K562 (cell line): ENCODE measurements around the gene PRKG1. TPM values are rescaled to one million over a fixed set of nuclear protein-coding genes. Genes with fewer than 3 reads are reported as not detected.

Source experiments
- ATAC-seq: fragments of 200-7000 bp; cut with Tn5 transposase; 3 replicates; pipeline ENCODE4 v1.9.1; 2020; ENCODE audit warnings: moderate library complexity
- BruUV-seq: library from RNA; stranded (reverse); fragments of 400-500 nt; replicated peaks from 2 replicates; lab custom pipeline; 2021; lab: Mats Ljungman, UMichigan
- CTCF ChIA-PET: fragments of 300-600 bp; formaldehyde crosslinking; extraction: SDS; loops from one replicate; lab custom pipeline; 2021; ENCODE audit warnings: low intra/inter-chr PET ratio; lab: Yijun Ruan, JAX
- POLR2A ChIA-PET: fragments of 300-600, 350-650 bp; sonication (Branson Sonifier 250); formaldehyde crosslinking; extraction: SDS; loops from one replicate; lab custom pipeline; 2021; ENCODE audit warnings: antibody characterized with exemption, inconsistent platforms; lab: Yijun Ruan, JAX
- DNase-seq, 4 experiments: peaks; one replicate each; pipeline versions ENCODE4 v3.0.0 to v3.0.0-alpha.2; 2011 to 2018; ENCODE audit warnings: low spot score in 3 of 4, mixed read lengths in 3 of 4; ENCODE audit errors: extremely low read depth in 1 of 4
- FAIRE-seq: peaks from 2 replicates; lab custom pipeline; 2011; peaks lifted over from hg19 to GRCh38; lab: Jason Lieb, UNC
- H2AFZ ChIP-seq: 2 replicates; pipeline ENCODE4 v1.6.0; 2011; ENCODE audit warnings: low read depth, low read length, control low read depth, inconsistent platforms
- H3K27ac ChIP-seq: fragments of 200-600 bp; 3 replicates; pipeline ENCODE4 v1.8.0; 2011; ENCODE audit warnings: low read depth, mild to moderate bottlenecking, control low read depth, inconsistent platforms, low read length, moderate library complexity, mixed read lengths; ENCODE audit errors: extremely low read depth
- H3K27me3 ChIP-seq, 2 experiments: fragments of 300-600 bp in 1 of 2; 2 replicates in 1 of 2; 3 replicates in 1 of 2; pipeline versions ENCODE4 v1.6.0 to v1.8.0; 2011; ENCODE audit warnings: inconsistent platforms in 2 of 2, low read length in 2 of 2, mild to moderate bottlenecking in 1 of 2, mixed read lengths in 1 of 2, moderate library complexity in 1 of 2; ENCODE audit not compliant: control insufficient read depth in 2 of 2, insufficient read depth in 2 of 2
- H3K36me3 ChIP-seq: fragments of 300-600 bp; 3 replicates; pipeline ENCODE4 v1.8.0; 2011; ENCODE audit warnings: mild to moderate bottlenecking, low read length, inconsistent platforms; ENCODE audit not compliant: control insufficient read depth, insufficient read depth
- H3K4me1 ChIP-seq, 2 experiments: fragments of 200-600 bp in 1 of 2; replicated peaks in 1 of 2; 2 replicates in 1 of 2; 3 replicates in 1 of 2; pipeline versions ENCODE4 v1.5.1 to v1.8.0; 2011; ENCODE audit warnings: inconsistent platforms in 2 of 2, low read length in 2 of 2, mild to moderate bottlenecking in 1 of 2, mixed read lengths in 1 of 2, moderate library complexity in 1 of 2; ENCODE audit not compliant: control insufficient read depth in 2 of 2, insufficient read depth in 2 of 2
- H3K4me2 ChIP-seq: 2 replicates; pipeline ENCODE4 v1.6.1; 2011; ENCODE audit warnings: low read length, control low read depth, inconsistent platforms, mixed read lengths; ENCODE audit not compliant: insufficient read depth
- H3K4me3 ChIP-seq: fragments of 200-600 bp; sonication (generic), shearing (Covaris generic); 2 replicates; pipeline ENCODE4 v1.5.1; 2016; ENCODE audit warnings: control low read depth, inconsistent platforms
- H3K79me2 ChIP-seq: fragments of 200-600 bp; 3 replicates; pipeline ENCODE4 v1.8.0; 2011; ENCODE audit warnings: low read length, inconsistent platforms; ENCODE audit not compliant: control insufficient read depth, insufficient read depth
- H3K9ac ChIP-seq, 2 experiments: 2 replicates each; pipeline versions ENCODE4 v1.6.0 to v1.6.1; 2011; ENCODE audit warnings: low read depth in 2 of 2, low read length in 2 of 2, control low read depth in 1 of 2, inconsistent platforms in 1 of 2, mild to moderate bottlenecking in 1 of 2, mixed read lengths in 1 of 2; ENCODE audit not compliant: insufficient read depth in 1 of 2
- H3K9me1 ChIP-seq: one replicate; pipeline ENCODE4 v1.6.0; 2011; ENCODE audit warnings: inconsistent platforms, mild to moderate bottlenecking, low read length, moderate library complexity; ENCODE audit not compliant: control insufficient read depth, insufficient read depth
- H3K9me3 ChIP-seq: replicated peaks from 2 replicates; pipeline ENCODE4 v1.5.1; 2011; ENCODE audit warnings: low read depth, low read length, inconsistent platforms; ENCODE audit not compliant: control insufficient read depth, insufficient read depth
- H4K20me1 ChIP-seq: replicated peaks from 2 replicates; pipeline ENCODE4 v1.6.1; 2011; ENCODE audit warnings: low read length, inconsistent platforms, mixed read lengths; ENCODE audit not compliant: control insufficient read depth, insufficient read depth
- BHLHE40 ChIP-seq: IDR thresholded peaks from 2 replicates; pipeline ENCODE4 v1.6.1; 2011; ENCODE audit warnings: low read length, improper control_type of control experiment
- CEBPB ChIP-seq: fragments of 450-650 bp; IDR thresholded peaks from 2 replicates; pipeline ENCODE4 v1.6.1; 2016; ENCODE audit warnings: missing genetic modification characterization, missing compliant biosample characterization
- CHD1 ChIP-seq: fragments of 200-600 bp; sonication (generic); IDR thresholded peaks from one replicate; pipeline ENCODE4 v1.6.1; 2012; ENCODE audit warnings: mild to moderate bottlenecking, moderate library complexity, low read length, inconsistent platforms
- EZH2 ChIP-seq: IDR thresholded peaks from 2 replicates; pipeline ENCODE4 v1.6.1; 2012; ENCODE audit warnings: low read depth, mild to moderate bottlenecking, inconsistent platforms, low read length, borderline replicate concordance
- GABPA ChIP-seq: fragments of 200-800 bp; sonication (Bioruptor generic); conservative IDR thresholded peaks from 2 replicates; pipeline ENCODE4 v1.6.1; 2016; ENCODE audit warnings: low read depth, missing genetic modification characterization, missing compliant biosample characterization
- HEY1 ChIP-seq: fragments of 250-450 bp; sonication (Bioruptor Pico); IDR thresholded peaks from 2 replicates; pipeline ENCODE4 v1.5.0; 2020; ENCODE audit warnings: mild to moderate bottlenecking, moderate library complexity, borderline replicate concordance
- MBD1 ChIP-seq: fragments of 250-450 bp; sonication (Bioruptor Pico); IDR thresholded peaks from 2 replicates; pipeline ENCODE4 v1.8.0; 2022; ENCODE audit warnings: inconsistent platforms
- MXI1 ChIP-seq: IDR thresholded peaks from 2 replicates; pipeline ENCODE4 v1.6.1; 2011; ENCODE audit warnings: low read depth, mild to moderate bottlenecking, improper control_type of control experiment, low read length
- MYC ChIP-seq, 2 experiments: fragments of 250-450 bp in 1 of 2; sonication (Bioruptor Pico) in 1 of 2; IDR thresholded peaks; 2 replicates each; pipeline versions ENCODE4 v1.5.1 to v1.6.1; 2012 to 2021; ENCODE audit warnings: low read depth in 2 of 2, borderline replicate concordance in 1 of 2, improper control_type of control experiment in 1 of 2, low read length in 1 of 2, mild to moderate bottlenecking in 1 of 2, moderate library complexity in 1 of 2
- POLR3G ChIP-seq: IDR thresholded peaks from 2 replicates; pipeline ENCODE4 v1.6.1; 2011; ENCODE audit not compliant: insufficient read length, insufficient replicate concordance; ENCODE audit errors: extremely low read depth
- RBM14 ChIP-seq: fragments of 200-400 bp; formaldehyde crosslinking; IDR thresholded peaks from 2 replicates; pipeline ENCODE4 v1.6.1; 2018; ENCODE audit warnings: low read depth, mild to moderate bottlenecking, low read length, moderate library complexity, borderline replicate concordance; ENCODE audit not compliant: insufficient read depth
- RUNX1 ChIP-seq: sonication (generic); IDR thresholded peaks from 2 replicates; pipeline ENCODE4 v1.6.1; 2016; ENCODE audit warnings: antibody characterized with exemption, low read depth
- SNIP1 ChIP-seq: fragments of 450-650 bp; IDR thresholded peaks from 2 replicates; pipeline ENCODE4 v1.7.1; 2017; ENCODE audit warnings: low read depth, mild to moderate bottlenecking
- ZC3H4 ChIP-seq: sonication (generic); formaldehyde crosslinking; IDR thresholded peaks from 2 replicates; pipeline ENCODE4 v1.9.0; 2021; ENCODE audit warnings: missing genetic modification reagents, borderline replicate concordance
- ZNF586 ChIP-seq: fragments of 450-650 bp; formaldehyde crosslinking; conservative IDR thresholded peaks from 2 replicates; pipeline ENCODE4 v1.4.0; 2020; ENCODE audit warnings: mild to moderate bottlenecking, moderate library complexity
- ZNF75A ChIP-seq: fragments of 450-650 bp; formaldehyde crosslinking; IDR thresholded peaks from 2 replicates; pipeline ENCODE4 v1.4.0; 2020; ENCODE audit warnings: mild to moderate bottlenecking
- in situ Hi-C: fragments of 300-500 bp; cut with MboI; formaldehyde crosslinking; loops from 4 replicates; pipeline ENCODE4 v1.15.0; 2018; ENCODE audit warnings: inconsistent platforms, mixed read lengths
- intact Hi-C: fragments of 100-400 bp; cut with micrococcal nuclease; formaldehyde crosslinking; loops from 2 replicates; pipeline ENCODE4 v1.14.2; 2022
- polyA plus RNA-seq, 8 experiments: library from polyadenylated mRNA; depleted of rRNA in 4 of 8; stranded (reverse) in 5 of 8; unstranded in 3 of 8; fragments of >200 nt; fragmentation: Nextera tagmentation in 2 of 8; fragmentation: Illumina TruSeq in 1 of 8; extraction: Ambion mirVana in 2 of 8; extraction: Trizol in 1 of 8; gene quantifications; 2 replicates each; pipeline versions ENCODE4 v1.2.1 to v1.2.3, GENCODE V29; 2011 to 2014; ENCODE audit warnings: inconsistent platforms in 1 of 8, missing spikeins in 1 of 8
- total RNA-seq, 7 experiments: library from RNA; depleted of rRNA in 6 of 7; stranded (reverse); fragments of >200 nt in 6 of 7; fragmentation: Illumina TruSeq in 2 of 7; extraction: Trizol in 2 of 7; gene quantifications; 2 replicates each; pipeline versions ENCODE4 v1.2.1 to v1.2.3, GENCODE V29; 2011 to 2021; ENCODE audit warnings: low replicate concordance in 1 of 7
- TF ChIP-seq, protein P1 (sequence below): fragments of 250-450 bp; sonication (Bioruptor Pico); IDR thresholded peaks from 2 replicates; pipeline ENCODE4 v1.4.0; 2020
- TF ChIP-seq, protein P2 (sequence below): fragments of 150-350 bp; IDR thresholded peaks from 2 replicates; pipeline ENCODE4 v1.6.1; 2014; ENCODE audit warnings: low read depth, mild to moderate bottlenecking, low read length, borderline replicate concordance

PRKG1 gene
- total and polyA plus RNA-seq, 9 of the 15 experiments (the other 6 are each of a cell fraction or from before 2014, with no cell fraction given) = 0.22 TPM; not detected in 8

DNA sequence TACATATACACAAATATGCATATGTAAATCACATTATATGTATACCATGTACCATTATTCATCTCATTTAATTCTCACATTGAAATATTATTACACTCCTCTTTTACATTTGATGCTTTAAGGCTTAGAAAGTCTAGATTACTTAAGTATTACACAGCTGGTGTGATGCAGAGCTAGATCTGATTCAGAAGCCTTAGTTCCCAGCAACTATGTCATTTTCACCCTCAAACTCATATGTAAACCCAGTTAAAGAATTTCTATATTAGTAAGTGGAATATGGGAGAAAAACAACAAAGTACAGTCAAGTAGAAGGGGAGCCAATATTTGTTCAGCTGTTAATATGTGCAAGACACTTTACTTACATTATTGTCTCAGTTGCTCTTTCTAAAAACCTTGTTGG is 699.4 kb downstream of the PRKG1 start:
- no peaks in the 10 kb centered on the region for H3K27me3 ChIP-seq
- CTCF ChIA-PET = no interaction called here
- no peak overlapping the region for H3K4me3 ChIP-seq
- H3K27ac ChIP-seq = no peak overlapping the region
- FAIRE-seq = no peak
- H3K4me2 ChIP-seq = no peak overlapping the region
- no peak overlapping the region for H3K9ac ChIP-seq
- no peak for DNase-seq
- intact Hi-C loops = no loop called here
- H3K9me3 ChIP-seq = no peaks in the 10 kb centered on the region
- no peaks in the 10 kb centered on the region for H3K36me3 ChIP-seq
- in situ Hi-C loops = no loop called here
- no peaks in the 10 kb centered on the region for H4K20me1 ChIP-seq
- H3K4me1 ChIP-seq = no peaks in the 10 kb centered on the region
- POLR2A ChIA-PET = no interaction called here
- no TSS peak for BruUV-seq
- no peak overlapping the region for H2AFZ ChIP-seq
- ATAC-seq = no peak
- no peaks in the 10 kb centered on the region for H3K79me2 ChIP-seq
- no peaks in the 10 kb centered on the region for H3K9me1 ChIP-seq
- TF ChIP-seq, protein P1, sequence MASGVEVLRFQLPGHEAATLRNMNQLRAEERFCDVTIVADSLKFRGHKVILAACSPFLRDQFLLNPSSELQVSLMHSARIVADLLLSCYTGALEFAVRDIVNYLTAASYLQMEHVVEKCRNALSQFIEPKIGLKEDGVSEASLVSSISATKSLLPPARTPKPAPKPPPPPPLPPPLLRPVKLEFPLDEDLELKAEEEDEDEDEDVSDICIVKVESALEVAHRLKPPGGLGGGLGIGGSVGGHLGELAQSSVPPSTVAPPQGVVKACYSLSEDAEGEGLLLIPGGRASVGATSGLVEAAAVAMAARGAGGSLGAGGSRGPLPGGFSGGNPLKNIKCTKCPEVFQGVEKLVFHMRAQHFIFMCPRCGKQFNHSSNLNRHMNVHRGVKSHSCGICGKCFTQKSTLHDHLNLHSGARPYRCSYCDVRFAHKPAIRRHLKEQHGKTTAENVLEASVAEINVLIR (CRISPR knock-in tag) = no peak
- TF ChIP-seq ZC3H4 (CRISPR knock-in tag) (no peak), MYC (IDR thresholded peaks at IDR 0.05; ENCODE audit: low read depth, low read length) (no peak), MYC (CRISPR knock-in tag; IDR thresholded peaks at IDR 0.05; ENCODE audit: borderline replicate concordance, low read depth) (no peak), ZNF75A (CRISPR knock-in tag) (no peak), MXI1 (no peak), RUNX1 (no peak), CEBPB (tag) (no peak), GABPA (tag) (no peak), EZH2 (no peak), BHLHE40 (no peak), HEY1 (CRISPR knock-in tag) (no peak), RBM14 (no peak), MBD1 (CRISPR knock-in tag) (no peak), SNIP1 (no peak), POLR3G (no peak), ZNF586 (CRISPR knock-in tag) (no peak), CHD1 (no peak)
- TF ChIP-seq, protein P2, sequence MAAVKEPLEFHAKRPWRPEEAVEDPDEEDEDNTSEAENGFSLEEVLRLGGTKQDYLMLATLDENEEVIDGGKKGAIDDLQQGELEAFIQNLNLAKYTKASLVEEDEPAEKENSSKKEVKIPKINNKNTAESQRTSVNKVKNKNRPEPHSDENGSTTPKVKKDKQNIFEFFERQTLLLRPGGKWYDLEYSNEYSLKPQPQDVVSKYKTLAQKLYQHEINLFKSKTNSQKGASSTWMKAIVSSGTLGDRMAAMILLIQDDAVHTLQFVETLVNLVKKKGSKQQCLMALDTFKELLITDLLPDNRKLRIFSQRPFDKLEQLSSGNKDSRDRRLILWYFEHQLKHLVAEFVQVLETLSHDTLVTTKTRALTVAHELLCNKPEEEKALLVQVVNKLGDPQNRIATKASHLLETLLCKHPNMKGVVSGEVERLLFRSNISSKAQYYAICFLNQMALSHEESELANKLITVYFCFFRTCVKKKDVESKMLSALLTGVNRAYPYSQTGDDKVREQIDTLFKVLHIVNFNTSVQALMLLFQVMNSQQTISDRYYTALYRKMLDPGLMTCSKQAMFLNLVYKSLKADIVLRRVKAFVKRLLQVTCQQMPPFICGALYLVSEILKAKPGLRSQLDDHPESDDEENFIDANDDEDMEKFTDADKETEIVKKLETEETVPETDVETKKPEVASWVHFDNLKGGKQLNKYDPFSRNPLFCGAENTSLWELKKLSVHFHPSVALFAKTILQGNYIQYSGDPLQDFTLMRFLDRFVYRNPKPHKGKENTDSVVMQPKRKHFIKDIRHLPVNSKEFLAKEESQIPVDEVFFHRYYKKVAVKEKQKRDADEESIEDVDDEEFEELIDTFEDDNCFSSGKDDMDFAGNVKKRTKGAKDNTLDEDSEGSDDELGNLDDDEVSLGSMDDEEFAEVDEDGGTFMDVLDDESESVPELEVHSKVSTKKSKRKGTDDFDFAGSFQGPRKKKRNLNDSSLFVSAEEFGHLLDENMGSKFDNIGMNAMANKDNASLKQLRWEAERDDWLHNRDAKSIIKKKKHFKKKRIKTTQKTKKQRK = no peak
